ENCODE data around the gene ANKRD13A.
"Not testable (repeated sequence)": the region's sequence is repeated elsewhere in the genome, so short reads cannot be mapped to it uniquely, and the experiment has no call there.

ANKRD13A gene

GRCh38 chr12:109986236-109986635 lies 13.0 kb upstream of the ANKRD13A start:
- not testable (repeated sequence) for DNase-seq

- DNase-seq = no peak
Observed at GRCh38 chr12:109987615-109988014, 11.6 kb upstream of the ANKRD13A start.

DNA sequence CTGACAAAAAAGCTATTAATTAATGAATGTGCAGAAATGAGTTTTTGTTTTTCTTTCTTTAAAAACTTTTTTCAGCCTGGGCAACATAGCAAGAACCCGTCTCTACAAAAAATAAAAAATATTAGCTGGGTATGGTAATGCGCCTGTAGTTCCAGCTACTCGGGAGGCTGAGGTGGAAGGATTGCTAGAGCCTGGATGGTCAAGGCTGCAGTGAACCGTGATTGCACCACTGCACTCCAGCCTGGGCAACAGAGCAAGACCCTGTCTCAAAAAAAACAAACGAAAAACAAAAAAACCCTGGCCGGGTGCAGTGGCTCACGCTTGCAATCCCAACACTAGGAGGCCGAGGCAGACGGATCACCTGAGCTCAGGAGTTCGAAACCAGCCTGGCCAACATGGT lies 11.0 kb upstream of the ANKRD13A start:
- no peak for DNase-seq

DNA sequence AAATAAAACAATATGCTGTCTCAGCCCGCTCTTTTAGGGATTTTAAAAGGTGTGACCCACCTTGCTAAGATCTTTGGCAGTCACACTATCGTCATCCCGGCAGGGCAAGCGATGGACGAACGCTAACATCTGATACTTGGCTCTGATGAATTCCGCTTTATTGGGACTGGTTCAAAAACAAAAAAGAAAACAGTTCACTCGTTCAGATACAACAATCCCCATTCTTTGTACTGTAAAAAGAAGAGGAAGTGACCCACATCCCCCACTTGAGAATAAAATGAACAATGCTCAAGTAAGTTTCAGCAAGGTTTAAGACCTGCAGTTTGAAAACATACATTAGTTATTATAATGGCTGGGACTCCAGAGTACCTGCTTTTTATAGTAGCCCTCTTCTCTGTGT lies 10.3 kb upstream of the ANKRD13A start:
- no peak for DNase-seq

GRCh38 chr12:109989380-109989779 lies 9.8 kb upstream of the ANKRD13A start:
- DNase-seq = no peak

- no peak for DNase-seq
Observed at GRCh38 chr12:109991586-109991985, 7.6 kb upstream of the ANKRD13A start.

DNA sequence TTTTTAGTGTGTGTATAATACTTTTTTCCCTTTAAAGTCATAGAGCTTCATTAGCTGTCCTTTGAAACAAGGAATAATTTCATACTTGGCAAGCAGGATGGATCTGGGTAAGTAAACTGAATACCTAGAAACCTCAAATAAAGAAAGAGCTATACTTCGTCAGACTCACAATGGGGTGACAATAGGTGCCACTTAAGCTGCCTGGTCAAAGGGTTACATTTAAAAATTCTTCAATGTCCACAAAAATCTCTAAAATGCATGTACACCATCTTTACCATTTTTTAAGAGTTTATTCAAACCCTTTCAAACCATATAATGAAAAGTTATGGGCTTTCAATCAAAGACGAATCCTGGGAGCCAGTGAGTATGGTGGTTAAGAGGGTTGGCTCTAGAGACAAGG lies 6.1 kb upstream of the ANKRD13A start:
- no peak for DNase-seq

GRCh38 chr12:109994401-109995175 lies 4.6 kb upstream of the ANKRD13A start:
- DNase-seq = peak; percentile 40

DNA sequence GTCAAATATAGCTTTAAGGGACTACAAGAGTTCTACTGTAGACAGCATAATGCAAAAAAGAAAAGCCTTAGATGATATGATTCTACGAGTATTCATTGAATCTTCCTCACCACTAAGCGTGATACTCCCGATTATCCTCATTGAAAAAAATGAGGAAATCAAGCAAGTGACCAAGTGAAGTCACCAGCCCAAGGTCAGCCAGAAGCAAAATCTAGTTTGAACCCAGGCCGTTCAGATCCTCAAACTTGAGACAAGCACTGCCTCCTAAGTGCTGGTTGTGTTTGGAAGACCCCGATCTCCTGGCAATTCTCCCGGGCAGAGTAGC lies 3.9 kb upstream of the ANKRD13A start:
- peak; percentile 60 for DNase-seq

DNA sequence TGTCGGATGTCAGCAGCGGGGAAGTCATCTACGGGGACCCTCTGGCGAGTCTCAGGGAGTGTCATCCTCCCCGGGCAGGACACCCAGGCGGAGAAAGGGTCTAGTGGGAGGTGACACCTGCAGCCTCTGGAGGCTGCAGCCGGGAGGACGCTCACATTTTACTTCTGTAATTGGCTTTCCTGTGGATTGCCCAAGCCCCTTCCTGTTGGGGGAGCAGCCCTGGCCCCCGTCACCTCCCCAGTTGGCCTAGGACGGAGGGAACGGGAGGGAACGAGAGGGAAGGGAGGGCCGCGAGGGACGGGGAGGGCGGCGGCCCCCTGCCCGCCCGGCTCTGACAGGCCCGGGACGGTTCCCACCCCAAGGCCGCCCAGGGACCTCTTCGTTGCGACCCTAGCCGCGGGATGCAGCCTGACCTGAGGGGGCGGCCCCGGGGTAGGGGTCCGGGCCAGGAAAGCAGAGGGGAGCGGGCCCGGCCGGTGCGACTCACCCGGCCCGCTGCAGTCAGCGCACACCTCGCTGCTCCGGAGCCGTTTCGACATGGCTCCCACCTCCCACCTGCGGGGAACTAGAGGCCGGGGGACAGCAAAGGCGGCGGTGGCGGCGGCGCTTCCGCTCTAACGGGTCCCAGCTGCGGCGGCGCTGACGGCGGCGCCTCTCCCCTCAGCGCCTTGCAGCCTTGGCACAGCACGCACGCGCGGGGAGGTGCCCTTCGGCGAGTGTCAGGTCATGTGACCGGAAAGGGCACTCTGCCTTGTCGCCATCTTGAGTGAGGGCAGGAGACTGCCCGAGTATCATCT lies 3.3 kb upstream of the ANKRD13A start, which contains the start of gene GIT2:
Gene GIT2 (minus strand): TSS at position 683 of the 797 bp plus-strand sequence. CDS start 144 bp downstream, at position 539.
- peak; percentile 96 for DNase-seq

DNA sequence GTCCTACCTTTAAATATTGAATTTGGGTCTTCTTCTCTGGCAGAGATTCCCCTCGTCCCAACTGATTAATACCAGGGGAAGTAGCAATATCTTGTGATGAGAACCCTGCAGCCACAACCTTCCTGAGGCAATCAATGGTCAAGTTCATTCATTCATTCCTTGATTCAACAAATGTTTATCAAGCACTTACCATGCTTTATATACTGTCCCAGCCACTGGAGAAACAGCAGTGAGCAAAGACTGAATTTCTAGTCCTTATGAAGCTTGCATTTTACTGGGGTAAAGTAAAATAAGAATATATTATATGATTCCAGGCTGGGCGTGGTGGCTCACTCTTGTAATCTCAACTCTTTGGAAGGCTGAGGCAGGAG lies 2.8 kb upstream of the ANKRD13A start:
- no peak for DNase-seq

- DNase-seq = peak; percentile 5
Observed at GRCh38 chr12:109997393-109997792, 1.8 kb upstream of the ANKRD13A start.

DNA sequence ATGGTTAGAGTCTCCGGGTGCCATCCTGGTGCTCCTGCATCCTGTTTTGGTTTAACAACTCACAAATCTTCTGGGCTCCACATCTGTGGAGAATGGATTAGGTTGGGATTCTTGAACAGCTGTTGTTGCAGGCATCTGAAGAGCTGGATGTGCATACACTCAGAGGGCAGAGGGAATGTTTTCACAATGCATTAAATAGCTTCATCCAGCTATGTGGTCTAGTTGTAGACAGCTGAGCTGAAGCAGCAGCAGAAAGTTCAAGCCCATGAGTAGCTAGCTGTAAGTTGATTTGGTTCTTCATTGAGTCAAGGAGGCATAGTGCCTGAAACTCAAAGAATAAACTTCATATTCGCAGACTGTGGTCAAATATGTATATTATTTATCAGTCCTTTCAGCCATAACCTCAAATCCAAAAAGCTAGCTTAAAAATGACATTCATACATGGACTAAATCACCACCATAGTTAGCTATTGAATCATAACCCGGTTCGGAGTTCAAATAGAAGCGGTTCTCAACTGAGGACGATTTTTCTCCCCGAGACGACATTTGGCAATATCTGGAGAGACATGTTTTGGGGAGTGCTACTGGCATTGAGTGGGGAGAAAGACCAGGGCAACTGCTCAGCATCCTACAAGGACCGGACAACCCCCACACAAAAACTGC lies 858 bp upstream of the ANKRD13A start:
- DNase-seq = no peak

GRCh38 chr12:109999649-109999971 lies 380 bp downstream of the ANKRD13A start:
- DNase-seq = no peak

DNA sequence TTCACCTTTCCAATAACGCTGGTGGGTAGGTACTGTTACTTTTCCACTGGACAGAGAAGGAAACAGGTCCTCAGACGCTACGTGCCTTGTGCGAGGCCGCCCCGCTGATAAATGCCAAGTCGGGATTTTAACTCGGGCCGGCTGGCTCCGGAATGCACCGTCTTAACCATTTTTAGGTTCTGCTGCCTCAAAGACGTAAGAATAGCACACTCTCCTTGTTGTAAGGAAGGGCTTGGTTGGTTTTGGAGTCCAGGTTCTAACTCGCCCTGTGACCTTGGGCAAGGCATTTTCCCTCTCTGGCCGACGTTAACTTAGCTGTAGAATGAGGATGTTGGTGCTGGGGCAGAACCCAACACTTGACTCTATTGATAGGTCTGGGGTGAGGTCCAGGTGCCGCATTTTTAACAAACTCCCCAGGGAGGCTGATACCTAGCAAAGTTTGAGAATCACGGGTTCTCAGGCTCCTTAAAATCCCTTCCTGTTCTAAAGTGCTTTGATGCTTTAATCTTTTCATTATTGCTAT lies 814 bp downstream of the ANKRD13A start:
- peak; percentile 39 for DNase-seq

- DNase-seq = no peak
Observed at GRCh38 chr12:110001596-110001995, 2.4 kb downstream of the ANKRD13A start.

GRCh38 chr12:110002676-110003515 lies 3.7 kb downstream of the ANKRD13A start:
- no peak for DNase-seq

- no peak for DNase-seq
Observed at GRCh38 chr12:110004598-110004997, 5.4 kb downstream of the ANKRD13A start.

DNA sequence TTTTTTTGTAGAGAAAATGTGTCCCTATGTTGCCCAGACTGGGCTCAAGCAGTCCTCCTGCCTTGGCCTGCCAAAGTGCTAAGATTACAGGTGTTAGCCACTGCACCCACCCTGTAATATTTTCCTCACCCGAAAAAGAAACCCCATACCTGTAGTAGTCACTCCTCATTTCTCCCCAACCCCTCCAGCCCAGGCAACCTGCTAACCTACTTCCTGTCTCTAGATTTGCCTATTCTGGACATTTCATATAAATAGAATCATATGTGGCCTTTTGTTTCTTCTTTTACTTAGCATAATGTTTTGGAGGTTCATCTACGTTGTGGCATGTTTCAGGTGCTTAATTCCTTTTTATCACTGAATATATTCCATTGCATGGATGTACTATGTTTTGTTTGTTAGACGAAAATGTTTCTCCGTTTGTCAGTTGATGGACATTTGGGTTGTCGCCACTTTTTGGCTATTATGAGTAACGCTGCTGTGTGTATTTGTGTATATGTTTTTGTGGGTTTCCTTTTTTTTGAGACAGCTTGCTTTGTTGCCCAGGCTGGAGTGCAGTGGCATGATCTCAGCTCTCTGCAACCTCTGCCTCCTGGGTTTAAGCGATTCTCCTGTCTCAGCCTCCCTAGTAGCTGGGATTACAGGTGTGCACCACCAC lies 6.2 kb downstream of the ANKRD13A start:
- DNase-seq = no peak

GRCh38 chr12:110006115-110006514 lies 6.9 kb downstream of the ANKRD13A start:
- DNase-seq = no peak

DNA sequence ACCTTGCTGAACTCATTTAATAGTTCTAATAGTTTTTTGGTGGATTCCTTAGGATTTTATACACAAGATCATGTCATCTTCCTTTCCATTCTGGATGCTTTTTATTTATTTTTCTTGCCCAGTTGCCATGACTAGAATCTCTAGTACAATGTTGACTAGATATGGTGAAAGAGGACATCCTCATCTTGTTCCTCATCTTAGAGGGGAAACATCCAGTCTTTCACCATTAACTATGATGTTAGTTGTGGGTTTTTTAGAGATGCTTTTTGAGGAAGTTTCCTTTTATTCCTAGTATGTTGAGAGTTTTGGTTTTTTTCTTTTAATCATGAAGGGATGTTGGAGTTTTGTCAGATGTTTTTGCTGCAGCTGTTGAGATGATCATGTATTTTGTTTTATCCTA lies 8.7 kb downstream of the ANKRD13A start:
- peak; percentile 87 for DNase-seq
